SK-MEL-5 (cell line): ENCODE data around the gene CD1D. TPM values are rescaled to one million over a fixed set of nuclear protein-coding genes. Genes with fewer than 3 reads are reported as not detected.
"Not testable (repeated sequence)": the region's sequence is repeated elsewhere in the genome, so short reads cannot be mapped to it uniquely, and the experiment has no call there.

Experiments used
- DNase-seq: peaks from one replicate; pipeline ENCODE4 v3.0.0-alpha.2; 2016; ENCODE audit warnings: low read depth, low spot score
- in situ Hi-C: cut with HindIII; loops from 2 replicates; pipeline ENCODE4 v1.10.0; 2016; ENCODE audit warnings: low sequenced_read_pairs, high pct_unique_total_duplicates, low pct_unique_long_range_greater_than_20kb
- total RNA-seq: library from RNA; depleted of rRNA; stranded (reverse); fragments of >200 nt; shearing (Covaris generic); gene quantifications from 2 replicates; pipeline ENCODE4 v1.2.3, GENCODE V29; 2014

Gene CD1D
- total RNA-seq, 1 experiment from 2014 or later = not detected

DNA sequence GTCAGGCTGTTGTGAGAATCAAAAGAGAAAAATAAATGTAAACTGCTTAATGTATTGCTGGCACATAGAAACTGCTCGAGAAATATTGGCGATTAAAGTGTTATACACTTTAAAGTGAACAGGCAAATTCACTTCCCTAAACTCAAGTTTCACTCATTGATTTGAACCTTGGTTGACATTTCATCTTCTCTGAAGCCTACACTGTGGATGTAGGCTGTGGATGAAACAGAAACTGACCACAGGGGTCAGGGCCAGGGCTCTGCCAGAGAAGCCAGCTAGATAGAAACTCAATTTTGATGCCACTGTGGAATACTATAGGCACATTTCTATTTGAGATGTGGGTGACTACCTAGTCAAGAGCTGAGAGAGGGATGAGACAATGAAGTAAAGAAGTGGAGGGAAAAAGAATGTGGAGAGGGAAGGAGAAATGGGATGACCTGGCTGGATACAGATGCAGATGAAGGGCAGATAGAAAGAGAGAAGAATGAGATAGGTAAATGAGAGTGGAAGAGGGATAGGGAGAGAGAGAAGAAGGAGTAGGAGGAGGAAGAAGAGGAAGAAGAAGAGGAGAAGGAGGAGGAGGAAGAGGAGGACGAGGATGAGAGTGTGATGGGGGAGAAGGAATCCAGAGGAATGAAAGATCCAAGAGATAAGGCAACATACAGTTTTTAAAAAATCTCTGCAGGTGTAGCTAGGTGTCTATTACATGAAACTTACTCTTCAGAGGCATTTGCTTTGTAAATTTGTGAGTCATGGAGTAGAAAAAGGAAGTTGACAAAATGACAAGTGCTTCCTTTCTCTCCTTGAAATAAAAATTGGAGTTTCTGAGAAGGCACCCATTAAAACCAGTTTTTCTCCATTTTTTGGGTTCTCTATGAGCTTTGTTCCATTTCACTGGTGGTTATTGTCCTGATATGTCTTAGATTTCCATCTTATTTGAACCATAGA lies 17.4 kb upstream of the CD1D start:
- in situ Hi-C loops = no loop called here

GRCh38 chr1:158169105-158169504 lies 11.6 kb upstream of the CD1D start:
- in situ Hi-C loops = no loop called here
- no peak for DNase-seq

More for the DNA sequence above, 17.4 kb upstream of the CD1D start:
- DNase-seq = no peak

- DNase-seq, in situ Hi-C loops: not testable (repeated sequence)
Measured at GRCh38 chr1:158175915-158176314, 4.8 kb upstream of the CD1D start.

DNA sequence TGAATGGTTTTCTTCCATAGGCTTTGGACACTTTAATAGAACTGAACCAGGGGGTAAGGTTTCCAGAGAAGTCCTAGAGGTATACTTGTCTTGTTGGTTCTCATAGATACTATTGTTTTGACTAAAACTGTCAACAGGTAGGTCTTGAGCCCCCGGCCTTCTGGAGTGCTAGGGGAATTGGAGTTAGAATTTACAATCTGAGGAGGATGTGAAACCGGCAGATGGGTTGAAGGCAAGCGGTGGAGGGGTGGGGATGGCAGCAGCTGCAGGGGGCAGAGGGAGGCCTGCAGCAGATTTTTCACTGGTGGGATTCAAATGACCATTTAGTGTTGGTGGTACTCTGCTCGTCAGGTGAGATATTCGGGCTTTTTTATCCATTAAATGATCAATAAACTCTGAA lies 4.3 kb upstream of the CD1D start:
- in situ Hi-C loops = no loop called here
- DNase-seq = no peak

GRCh38 chr1:158176849-158177699 lies 3.6 kb upstream of the CD1D start:
- DNase-seq, in situ Hi-C loops: not testable (repeated sequence)

GRCh38 chr1:158177700-158178450 lies 2.8 kb upstream of the CD1D start:
- peak; percentile 67 for DNase-seq
- in situ Hi-C loops = no loop called here

- in situ Hi-C loops = no loop called here
Measured at GRCh38 chr1:158179301-158180041, 1.2 kb upstream of the CD1D start.

DNA sequence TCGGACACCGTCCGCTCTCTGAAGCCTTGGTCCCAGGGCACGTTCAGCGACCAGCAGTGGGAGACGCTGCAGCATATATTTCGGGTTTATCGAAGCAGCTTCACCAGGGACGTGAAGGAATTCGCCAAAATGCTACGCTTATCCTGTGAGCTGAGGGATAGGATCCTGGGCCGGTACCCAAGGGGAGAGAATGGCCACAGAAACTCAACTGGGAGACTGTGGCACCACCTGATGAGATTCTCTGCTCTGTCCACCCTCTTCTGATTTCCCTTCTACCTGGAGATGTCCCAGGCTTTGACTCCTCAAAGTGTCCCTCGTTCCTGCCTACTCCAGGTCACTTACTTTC lies 855 bp downstream of the CD1D start:
- no peak for DNase-seq
- in situ Hi-C loops = no loop called here

More at GRCh38 chr1:158179301-158180041, 1.2 kb upstream of the CD1D start:
- no peak for DNase-seq

DNA sequence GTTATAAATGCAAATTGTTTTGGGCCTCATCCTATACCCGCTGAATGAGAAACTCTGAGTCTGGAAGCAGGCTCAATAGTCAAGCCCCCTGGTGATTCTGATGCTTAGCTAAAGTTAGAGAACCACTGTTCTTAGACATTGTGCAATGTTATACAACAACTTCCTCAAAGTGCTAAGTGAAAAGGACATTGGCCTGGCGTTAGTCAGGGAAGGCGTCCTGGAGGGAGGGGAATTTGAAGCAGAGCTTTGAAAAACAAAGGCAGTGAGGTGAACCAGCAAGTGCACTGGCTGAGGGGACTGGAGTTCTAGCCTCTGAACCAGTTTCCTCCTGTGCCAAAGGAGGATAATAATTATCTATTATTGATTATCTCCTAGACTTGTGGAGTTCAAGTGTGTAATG lies 5.1 kb downstream of the CD1D start:
- no peak for DNase-seq
- in situ Hi-C loops = no loop called here

DNA sequence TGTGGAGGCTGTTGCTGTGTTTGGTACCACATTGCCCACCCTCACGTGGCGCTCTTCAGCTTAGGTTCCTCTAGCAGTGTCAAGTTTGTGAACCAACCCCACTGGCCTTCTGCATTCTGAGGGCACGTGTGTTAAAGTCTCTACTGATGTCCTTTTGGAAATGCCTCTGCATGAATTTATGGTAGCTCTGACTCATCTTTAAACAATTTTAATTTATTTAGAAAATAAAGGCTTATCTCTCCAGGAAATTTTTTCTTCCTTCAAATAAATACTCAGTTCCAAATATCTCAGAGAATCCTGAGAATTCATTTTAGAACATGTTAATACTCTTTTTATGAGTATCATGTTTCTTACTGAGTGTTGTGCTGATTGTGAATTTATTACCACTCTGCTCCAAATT lies 5.5 kb downstream of the CD1D start:
- DNase-seq = no peak
- in situ Hi-C loops = no loop called here

- no peak for DNase-seq
- in situ Hi-C loops = no loop called here
Measured at GRCh38 chr1:158188611-158189010, 7.9 kb downstream of the CD1D start.

- no peak for DNase-seq
- in situ Hi-C loops = no loop called here
Measured at GRCh38 chr1:158189624-158190023, 8.9 kb downstream of the CD1D start.

DNA sequence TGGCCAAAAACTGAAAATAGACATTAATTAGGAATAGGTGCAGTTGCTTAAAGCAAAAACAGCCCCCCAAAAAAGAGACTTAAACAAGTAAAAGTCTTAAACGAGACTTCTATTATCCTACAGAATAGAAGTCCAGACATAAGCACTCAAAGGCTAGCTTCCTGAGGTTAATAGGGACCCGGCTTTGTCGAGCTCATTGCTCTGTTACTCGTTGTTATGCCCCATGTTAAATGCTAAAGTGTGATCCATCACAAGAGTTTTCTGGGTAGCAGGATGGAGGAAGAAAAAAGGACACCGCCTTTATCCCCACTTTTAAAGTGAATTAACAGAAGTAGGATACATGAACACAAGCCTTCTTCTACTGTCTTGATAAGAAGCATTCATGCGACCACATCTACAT lies 10.6 kb downstream of the CD1D start:
- in situ Hi-C loops = no loop called here

GRCh38 chr1:158196461-158196860 lies 15.8 kb downstream of the CD1D start:
- in situ Hi-C loops = no loop called here
- DNase-seq = no peak

More for the DNA sequence above, 10.6 kb downstream of the CD1D start:
- no peak for DNase-seq

DNA sequence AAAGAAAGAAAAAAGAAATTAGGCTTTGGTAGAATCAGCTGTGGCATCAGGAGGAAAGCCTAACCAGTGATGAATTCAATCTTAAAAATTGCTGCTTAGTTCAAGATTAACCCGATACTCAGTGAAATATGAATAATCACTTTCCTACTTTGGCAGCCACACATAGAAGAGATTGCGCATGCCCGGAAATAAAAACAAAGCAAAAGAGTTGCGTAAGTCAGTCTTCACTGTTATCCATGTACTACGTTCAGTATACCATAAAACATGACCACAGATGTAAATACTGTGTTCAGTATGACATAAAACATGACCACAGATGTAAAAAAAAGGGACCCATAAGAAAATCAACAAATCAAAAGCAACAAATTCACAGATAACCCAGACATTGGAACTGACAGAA lies 19.2 kb downstream of the CD1D start:
- no peak for DNase-seq

GRCh38 chr1:158200527-158200926 lies 19.8 kb downstream of the CD1D start:
- in situ Hi-C loops = no loop called here
- no peak for DNase-seq

More for the DNA sequence above, 19.2 kb downstream of the CD1D start:
- in situ Hi-C loops = no loop called here
